Stimulated activated CD4-positive, alpha-beta T cell treated with anti-CD3 and anti-CD28 coated beads, Interleukin-1b, Interleukin-23, amount 100 ng/mL, for 24 hours (primary cell): ENCODE data around the gene NAT14.

ENCODE experiments used
- DNase-seq, 4 experiments: peaks; one replicate each; pipeline ENCODE4 v3.0.0-alpha.2; 2020; ENCODE audit warnings: low read depth in 4 of 4, low spot score in 1 of 4

Gene NAT14

DNA sequence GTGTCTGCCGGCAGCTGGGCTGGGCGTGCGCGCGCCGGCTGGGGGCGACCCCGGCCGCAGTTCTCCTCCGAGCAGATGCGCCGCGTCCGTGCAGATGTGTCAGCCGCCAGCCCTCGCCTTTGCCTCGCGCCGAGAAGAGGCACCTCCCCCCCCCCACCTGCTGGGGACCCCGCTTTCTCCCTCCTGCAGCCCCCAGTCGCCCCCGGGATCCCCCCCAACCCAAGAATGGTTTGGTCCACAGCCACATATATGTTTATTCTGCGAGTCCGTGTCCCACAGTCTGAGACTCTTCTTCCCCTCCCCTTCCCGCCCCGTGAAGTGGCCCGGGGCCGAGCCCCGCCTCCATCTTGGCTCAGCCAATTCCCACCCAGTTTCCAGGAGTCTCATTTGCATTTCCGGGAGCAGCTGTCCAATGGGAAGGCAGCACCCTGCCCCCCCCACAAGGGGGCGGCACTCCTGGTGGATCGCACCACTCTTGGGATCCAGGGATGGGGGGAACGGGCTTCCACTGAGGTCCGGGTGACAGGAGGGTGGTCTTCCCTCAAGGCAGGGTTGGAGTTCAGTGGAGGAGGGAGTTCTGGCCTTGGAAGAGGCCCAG lies 32.1 kb upstream of the NAT14 start:
- DNase-seq = peak in 1 of 4 experiments; percentile 30

DNA sequence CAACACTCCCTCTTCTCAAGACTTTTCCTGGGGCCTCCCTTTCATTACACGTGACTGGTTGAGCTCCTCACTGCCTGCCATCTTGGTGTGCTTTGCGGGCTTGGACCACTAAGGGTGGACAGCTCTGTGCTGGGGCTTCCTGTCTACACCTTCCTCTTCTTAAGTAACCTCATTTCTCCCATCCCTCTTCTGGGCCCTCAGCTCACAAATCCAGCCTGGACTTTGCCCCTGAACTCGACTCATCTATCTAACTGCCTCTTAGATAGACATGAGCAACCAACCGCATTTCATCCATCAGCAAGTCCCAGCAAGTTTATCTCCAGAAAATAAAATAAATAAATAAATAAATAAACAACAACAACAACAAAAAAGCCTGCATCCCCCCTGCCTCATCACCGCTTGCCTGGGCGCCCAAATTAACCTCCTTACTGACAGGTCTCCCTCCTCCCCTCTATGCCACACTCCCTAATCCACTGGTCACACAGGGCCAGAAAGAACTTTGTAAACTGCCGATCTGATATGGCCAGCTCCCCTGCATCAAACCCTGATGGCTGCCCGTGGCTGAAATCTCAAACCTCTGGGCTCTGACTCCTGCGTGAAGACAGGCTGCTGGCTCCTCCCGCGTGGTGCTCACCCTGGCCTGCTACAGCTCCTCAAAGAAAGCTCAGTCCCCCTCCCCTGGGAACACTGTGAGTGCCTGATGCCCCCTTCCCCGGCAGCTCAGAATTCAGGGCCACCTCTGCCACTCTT lies 31.3 kb upstream of the NAT14 start:
- no peak for DNase-seq

DNA sequence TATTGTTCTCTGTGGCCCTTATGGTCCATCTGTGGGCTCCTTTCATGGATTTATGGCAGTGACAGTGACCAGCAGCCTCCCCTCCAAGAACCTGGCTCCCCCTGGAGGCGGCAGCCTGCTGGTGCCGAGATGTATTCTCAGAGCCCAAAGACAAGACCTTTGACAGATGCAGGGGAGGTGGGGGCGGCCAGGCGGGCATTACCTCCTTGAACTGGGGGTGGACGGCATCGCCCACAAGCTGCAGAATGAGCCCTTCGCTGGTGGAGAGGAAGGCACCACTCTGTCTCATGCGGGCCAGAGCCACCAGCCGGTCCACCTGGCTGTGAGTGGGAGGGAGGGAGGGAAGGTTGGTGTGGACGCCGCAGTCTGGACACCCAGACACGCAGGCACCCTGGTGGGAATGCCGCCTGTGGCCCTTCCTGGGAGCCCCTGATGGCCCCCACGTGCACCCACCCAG lies 30.2 kb upstream of the NAT14 start:
- DNase-seq = peak in 1 of 4 experiments; percentile 35

DNA sequence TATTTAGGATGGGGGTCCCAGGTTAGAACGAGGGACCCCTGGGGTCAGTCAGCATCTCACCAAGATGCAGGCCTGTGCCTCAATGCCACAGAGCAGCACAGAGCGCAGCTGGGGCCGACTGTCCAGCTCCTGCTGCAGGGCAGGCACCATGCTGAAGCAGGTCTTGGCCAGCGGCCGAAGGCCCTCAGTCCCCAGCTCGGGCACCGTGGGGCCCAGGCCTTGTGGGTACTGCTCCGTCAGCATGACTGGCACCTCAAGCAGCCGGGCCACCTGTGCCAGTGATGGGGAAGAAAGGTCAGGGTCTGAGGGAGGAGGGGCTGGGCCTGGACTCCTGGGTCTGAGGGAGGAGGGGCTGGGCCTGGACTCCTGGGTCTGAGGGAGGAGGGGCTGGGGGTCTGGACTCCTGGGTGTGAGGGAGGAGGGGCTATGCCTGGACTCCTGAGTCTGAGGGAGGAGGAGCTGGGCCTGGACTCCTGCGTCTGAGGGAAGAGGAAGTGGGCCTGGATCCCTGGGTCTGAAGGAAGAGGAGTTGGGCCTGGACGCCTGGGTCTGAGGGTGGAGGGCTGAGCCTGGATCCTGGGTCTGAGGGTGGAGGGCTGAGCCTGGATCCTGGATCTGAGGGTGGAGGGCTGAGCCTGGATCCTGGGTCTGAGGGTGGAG lies 29.3 kb upstream of the NAT14 start:
- no peak for DNase-seq

DNA sequence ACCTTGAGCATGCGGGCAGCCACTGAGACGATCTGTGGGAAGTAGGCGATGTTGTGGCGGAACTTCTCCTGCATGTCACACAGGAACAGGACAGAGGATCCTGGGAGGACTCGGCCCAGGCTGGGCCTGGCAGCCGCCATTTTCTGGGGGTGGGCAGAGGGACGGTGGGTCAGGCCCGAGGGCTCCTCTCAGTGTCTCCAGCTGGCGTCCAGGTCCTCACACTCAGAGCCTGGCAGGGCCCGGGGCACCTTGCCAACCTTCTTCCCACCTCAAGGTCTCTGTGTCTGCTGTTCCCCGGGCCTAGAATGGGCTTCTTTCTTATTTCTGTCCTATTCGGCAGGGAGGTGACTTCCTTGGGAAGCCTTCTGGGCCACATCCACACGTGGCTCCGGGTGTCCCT lies 28.6 kb upstream of the NAT14 start:
- no peak for DNase-seq

DNA sequence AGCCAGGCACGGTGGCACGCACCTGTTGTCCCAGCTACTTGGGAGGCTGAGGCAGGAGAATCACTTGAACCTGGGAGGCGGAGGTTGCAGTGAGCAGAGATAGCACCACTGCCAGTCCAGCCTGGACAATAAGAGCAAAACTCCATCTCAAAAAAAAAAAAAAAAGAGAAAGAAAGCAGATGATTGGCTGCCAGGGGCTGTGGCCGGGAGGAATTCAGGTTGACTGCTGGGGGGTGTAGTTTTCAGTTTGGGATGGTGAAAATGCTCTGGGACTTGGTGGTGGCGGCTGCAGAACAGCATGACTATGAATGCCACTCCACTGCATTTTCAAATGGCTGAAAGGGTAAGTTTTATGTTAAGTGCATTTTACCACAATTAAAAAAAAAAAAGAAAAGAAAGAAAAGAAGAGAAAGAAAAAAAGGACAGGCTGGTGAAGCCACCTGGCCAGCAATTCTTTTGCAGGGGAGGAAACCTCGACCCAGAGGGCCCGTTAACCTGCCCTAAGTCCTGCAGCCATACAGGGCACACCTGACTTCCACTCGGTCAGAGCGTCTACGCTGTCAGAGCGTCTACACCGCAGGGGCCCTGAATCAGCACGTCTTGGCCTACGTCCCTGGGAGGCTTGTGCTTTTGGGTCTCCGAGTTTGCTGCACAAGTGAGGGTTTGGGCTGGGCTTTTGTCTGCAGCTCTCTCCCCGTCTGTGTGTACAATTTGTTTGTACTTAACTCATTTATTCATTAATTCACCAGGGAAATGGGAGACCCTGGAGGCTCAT lies 27.1 kb upstream of the NAT14 start:
- no peak for DNase-seq

DNA sequence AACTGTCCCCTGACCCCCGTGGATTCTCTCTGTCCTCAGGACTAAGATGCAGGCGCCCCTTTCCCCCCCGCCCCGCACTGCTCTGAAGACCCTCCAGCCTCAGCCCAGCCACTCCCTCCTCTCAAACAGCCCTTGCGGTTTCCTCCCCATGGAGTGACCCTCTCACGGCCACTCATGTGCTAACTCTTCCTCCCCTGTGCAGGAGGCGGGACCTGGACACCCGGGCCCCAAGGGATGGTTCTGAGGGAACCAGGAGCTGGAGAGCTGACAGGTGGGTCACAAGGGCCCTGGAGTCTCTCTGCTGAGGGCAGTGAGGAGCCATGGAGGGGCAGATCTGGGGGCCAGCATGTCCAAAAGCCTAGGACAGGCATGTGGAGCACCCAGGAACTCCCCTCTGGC lies 25.4 kb upstream of the NAT14 start:
- no peak for DNase-seq

DNA sequence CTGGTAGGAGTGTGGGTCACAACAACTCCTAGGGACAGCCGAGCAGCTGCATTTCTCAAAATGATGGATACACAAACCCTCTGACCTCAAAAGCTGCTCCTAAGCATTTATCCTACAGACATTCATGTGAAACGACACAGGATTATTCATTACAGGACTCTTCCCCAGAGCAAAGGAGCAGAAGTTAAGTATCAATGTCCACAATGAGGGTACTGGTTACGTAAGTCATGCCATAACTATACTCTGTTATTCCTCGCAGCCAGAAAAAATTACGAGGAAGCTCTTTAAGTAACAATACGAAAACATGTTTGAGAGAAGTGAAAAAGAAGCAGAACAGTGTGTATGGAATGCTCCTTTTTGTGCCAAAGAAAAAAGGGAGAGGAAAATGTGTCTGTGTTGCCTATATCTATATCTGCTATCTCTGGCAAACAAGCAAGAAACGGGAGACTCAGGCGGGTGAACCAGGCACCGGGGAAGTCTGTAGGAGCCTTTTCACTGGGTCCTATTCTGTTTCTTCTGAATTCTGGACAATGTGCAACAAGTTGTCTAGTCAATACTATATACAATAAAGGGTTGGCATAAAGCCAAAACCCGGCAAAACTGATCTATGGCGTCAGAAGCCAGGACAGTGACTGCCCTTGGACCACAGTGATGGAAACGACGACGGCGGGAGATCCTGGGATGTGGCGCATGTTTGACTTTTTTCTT lies 24.9 kb upstream of the NAT14 start:
- DNase-seq = no peak

DNA sequence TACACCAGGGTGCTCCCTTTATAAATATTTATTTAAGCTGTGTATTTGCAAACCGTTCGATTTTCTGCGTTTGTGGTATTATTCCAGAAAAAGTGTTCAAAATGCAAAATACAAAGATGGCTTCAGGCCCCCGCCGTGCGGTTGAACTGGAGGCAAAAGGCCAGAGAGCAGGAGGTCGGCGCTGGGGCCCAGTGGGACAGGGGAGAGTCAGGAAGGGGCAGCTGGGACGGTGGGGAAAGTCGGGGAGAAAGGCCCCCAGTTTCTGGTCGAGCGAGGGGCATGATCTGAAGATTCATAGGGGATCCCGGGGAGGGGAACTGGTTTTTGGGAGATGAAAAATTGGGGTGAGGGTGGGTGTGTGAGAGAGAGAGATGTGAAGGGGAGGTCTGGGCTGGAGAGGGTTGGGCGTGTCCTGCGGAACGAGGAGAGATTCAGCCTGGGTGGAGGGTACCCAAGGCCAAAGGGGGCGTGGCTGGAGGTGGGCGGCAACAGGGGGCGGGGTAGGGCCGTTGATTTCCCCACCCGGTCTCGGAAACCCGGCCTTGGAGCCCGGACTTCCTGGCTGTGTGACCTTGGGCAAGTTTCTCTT lies 24.2 kb upstream of the NAT14 start:
- DNase-seq = no peak

DNA sequence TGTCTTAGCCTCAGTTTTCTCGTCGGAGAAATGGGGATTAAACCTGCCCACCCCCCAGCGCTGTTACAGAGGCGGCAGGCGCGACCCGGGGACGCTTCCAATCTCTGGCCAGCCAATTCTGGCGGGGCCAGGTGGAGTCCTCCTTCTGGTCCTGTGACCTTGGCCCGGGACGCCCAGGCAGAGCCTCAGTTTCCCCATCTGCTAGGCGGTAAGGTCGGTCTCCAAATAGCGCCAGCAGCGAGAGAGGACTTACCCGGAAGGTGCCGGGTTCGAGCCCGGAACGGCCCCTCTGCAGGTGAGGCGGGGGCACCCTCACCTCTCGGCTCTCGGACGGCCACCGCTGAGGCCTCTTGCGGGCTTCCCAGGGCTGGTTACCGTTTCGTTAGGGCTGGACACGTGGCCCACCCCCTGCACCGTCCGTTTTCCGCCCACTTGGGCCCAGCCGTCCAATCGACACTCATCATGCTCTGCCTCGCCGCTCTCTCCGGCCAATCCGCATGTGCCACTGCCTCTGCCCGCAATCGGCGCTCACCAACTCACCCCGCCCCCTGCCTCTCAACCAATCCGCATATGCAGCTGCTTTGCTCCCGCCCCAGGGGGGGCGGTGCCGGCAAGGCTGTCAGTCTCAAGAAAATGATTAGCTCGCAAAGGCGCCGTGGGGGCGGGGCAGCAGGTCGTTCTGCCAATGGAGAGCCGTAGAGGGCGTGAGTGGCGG lies 23.6 kb upstream of the NAT14 start, which contains the start of gene ISOC2:
ISOC2 (minus strand) TSS at position 384 of the 715 bp plus-strand sequence. CDS start 5,156 bp downstream, outside the sequence.
- peak; percentile 100 for DNase-seq

DNA sequence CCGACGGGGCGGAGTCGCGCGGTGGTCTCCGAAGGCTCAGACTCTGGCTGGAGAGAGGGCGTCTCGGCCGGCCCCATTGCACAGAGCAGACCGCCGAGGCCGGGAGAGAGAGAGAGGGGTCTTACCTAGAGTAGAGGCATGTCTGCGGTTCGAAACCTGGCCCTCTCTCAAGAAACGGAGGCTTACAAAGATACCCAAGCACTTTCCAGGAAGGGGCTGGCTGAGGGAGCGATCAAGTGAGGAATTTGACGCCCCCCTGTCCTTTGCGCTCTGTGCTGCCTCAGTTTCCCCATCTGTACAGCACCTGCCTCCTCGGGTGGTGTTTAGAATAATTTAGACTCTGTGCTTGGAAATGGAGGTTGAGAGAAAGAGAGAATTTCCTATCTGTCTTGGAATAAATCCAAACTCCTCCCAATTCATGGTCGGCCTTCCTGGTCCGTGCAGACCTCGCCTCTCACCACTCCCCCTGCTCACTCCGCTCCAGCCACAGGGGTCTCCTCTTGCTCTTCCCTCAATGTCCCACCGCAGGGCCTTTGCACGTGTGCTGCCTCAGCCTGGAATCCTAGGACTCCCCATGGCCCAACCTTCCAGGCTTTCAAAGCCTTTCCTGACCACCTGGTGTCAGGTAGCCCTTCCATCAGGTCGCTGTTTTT lies 22.9 kb upstream of the NAT14 start:
- DNase-seq = no peak

DNA sequence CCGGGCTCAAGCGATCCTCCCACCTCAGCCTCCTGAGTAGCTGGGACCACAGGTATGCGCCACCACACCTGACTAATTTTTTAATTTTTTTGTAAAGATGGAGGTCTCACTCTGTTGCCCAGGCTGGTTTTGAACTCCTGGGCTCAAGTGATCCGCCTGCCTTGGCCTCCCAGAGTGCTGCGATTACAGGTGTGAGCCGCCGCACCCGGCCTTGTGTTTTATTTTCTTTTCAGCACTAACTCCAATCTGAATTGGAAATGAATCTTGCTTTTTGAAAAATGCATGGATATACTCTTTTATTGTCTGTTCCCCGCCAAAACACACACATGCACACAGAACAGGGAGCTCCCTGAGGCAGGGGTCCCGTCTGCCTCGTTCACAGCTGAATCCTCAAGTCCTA lies 22.3 kb upstream of the NAT14 start:
- no peak for DNase-seq

DNA sequence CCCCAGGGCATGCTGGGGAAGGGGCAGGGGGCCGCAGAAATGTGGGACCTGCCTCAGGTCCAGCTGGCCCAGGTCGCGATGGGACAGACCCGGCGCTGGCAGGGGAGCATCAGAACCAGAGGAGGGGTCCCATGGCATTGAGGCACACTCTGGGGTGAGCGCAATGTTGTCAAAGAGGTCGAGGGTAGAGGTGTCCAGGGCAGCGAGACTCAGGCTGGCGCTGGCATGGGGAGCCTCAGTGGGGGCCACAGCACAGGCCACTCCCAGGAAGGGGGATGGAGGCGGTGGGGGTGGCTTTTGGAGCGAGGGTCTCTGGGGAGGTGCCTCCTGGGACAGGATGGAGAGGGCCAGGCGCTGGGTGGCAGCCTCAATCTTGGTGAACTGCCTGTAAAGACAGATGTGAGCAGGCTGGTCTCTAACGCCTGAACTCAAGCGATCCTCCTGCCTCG lies 21.4 kb upstream of the NAT14 start:
- no peak for DNase-seq

DNA sequence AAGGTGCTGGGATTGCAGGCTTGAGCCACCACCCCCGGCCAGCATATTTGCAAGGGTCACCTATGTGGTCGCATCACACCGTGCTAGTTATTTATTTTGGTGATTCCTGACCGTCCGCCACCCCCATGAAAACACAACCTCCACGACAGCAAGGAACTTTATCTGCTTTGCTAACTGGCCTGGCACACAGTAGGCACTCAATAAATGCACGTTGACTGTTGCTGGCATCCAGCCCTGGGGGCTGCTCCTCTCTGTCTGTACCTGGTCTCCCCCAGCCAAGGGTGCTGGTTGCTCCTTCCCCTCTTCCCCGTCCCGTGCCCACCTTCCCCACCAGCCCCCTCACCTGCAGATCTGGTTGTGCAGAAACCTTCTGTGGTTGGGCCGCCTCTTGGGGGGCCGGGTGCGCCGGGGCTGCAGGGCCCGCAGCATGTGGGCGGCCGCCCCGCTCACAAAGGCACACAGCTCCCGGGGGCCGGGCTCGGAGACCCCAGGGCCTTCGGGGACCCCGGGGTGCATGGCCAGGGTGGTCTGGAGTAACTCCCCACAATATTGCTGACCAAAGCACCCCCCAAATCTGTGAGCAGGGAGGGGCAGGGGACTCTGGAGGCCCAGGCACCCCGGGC lies 20.8 kb upstream of the NAT14 start:
- DNase-seq = no peak

DNA sequence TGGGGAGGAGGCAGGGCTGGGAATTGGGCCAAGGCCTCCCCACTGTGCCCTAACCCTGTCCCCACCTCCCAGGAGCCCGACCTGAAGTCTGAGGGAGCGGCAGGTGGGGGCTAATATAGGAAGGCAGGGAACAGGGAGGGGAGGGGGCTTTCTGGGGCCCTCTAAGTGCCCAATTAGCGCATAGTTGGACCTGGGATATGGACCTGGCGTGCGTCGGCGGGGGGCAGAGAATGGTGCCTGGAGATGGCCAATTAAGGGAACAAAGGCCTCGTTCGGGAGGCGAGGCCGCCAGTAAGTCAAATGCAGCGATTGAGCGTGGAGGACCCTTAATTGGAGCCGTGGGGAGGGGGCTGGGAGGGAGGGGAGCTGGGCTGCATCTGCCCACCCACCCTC lies 20.3 kb upstream of the NAT14 start, which contains the start of gene C19orf85:
C19orf85 (minus strand) TSS at position 90 of the 393 bp plus-strand sequence. CDS start 197 bp downstream, outside the sequence.
- no peak for DNase-seq

DNA sequence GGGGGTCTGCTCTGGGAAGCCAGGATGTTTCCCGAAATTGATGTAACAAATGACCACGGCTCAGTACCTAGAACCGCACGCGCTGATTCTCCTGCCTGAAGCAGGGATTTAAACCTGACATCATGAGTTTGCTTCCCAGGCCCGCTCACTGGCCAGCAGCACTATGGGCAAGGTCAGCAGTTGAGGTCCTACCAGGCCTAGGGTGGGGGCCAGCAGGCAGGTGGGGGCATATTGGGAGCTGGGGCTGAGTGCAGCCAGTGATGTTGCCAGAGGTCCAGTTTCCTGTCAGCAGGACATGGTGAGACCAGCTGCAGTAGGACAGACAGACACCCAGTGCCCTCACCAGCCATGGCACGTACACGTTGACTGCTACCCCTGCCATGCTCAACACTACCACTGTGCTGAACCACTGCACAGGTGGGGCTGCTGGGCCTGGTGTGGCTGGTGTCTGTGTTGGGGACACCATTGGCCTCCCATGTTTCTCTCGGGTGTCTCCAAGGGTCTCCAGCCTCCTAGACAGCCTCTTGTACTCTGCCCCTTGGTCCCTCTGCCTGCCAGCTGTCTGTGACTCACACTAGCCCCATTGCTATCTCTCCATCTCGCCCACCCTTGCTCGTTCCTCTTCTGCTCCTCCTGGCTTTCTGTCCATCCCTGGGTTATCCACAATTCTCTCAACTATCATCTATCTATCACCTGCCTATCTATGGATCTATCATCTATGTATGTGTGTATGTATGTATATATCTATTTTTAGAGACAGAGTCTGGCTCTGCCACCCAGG lies 19.3 kb upstream of the NAT14 start:
- no peak for DNase-seq

DNA sequence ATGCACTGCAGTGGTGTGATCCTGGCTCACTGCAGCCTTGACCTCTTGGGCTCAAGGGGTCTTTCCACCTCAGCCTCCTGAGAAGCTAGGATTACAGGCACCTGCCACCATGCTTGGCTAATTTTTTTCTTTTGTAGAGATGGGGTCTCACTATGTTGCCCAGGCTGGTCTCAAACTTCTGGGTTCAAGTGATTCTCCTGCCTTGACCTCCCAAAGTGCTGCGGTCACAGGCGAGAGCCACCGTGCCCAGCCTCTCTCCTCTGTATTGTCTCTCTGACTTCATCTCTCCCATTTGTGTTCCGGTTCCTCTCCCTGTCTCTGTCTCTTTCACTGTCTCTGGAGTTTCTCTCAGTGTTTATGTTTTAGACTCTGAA lies 18.8 kb upstream of the NAT14 start:
- DNase-seq = no peak
